HG03558 (cell line): Measurements from ENCODE around the gene DCT.

ENCODE experiments used
- ATAC-seq: cut with Tn5 transposase; IDR thresholded peaks from one replicate; pipeline ENCODE4 v1.9.1; 2021; ENCODE audit warnings: moderate number of reproducible peaks; ENCODE audit not compliant: unreplicated experiment; ENCODE audit errors: extremely low read depth

DCT gene

GRCh38 chr13:94408314-94409036 is 71.0 kb downstream of the DCT start:
- no peak for ATAC-seq

DNA sequence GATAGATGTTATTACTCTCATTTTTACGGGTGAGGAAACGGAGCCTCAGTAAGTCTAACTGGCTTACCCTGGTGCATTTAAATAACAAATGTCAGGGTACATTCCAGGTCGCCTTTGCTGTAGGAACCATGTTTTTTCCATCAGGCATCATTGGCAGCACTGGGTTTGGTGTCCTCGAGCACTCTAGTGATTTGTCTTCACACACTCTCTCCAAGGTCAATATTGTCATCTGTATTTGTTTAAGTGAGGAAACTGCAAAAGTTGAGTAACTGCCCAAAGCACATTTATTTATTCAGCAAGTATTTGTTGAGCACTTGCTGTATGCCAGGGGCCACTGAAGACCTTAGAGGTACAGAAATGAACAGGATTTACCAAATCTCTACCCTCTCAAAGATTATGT is 78.6 kb downstream of the DCT start:
- ATAC-seq: no peak

DNA sequence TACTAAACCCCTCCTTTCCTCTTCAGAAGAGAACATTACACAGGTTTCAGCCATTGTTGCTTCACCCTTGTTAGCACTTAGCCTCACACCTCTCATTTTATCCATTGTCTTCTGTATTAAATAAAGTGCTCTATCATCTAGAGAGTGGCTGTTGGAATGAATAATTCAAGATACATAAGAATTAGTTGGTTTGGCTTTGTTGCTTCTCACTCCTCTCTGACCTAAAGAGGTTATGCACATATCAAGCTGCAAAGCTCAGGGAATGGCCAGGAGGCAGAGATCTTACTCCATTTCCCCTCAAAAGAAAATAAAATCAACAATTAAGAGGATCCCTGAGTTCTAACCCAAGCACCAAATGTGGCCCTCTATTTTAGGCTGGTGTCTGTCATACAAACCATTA is 79.7 kb downstream of the DCT start:
- no peak for ATAC-seq

- ATAC-seq: no peak
These were observed 83.6 kb downstream of the DCT start for GRCh38 chr13:94395860-94396259.

- ATAC-seq: no peak
These were observed 84.8 kb downstream of the DCT start for GRCh38 chr13:94394723-94395122.

- ATAC-seq: no peak
These were observed 88.6 kb downstream of the DCT start for GRCh38 chr13:94390881-94391280.

DNA sequence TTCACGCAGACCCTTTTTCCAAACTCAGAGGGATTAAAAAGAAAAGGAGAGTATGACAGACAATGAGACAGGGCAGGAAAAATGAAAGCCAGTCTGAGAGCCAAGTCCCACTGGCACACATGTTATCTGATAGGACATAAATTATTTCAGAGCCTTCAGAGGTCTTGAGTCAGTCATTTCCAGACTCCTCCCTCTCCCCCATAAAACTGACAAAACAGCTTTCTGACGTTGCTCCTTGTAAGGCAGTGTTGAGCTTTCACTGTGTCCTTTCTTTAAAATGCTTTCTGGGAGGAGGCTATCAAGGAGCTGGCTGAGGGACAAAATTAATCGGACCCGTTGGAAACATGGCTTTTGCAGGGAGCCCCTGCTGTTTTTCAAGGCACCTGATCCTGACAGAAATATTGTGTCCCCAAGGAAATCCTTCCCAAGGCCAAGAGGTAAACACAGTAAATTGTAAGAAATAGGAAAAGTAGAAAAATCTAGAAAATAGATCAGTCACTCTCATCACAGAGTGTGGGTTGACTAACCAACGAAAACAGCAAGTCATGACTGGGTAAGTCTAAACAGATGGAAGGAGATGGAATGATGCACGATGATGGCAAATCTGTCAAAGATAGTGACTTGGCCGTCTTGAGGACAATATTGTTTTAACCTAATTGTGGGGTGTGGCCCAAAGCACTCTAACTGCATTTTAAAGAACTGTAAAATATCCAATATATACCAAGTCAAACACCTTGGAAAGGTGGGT is 89.7 kb downstream of the DCT start:
- ATAC-seq: no peak

DNA sequence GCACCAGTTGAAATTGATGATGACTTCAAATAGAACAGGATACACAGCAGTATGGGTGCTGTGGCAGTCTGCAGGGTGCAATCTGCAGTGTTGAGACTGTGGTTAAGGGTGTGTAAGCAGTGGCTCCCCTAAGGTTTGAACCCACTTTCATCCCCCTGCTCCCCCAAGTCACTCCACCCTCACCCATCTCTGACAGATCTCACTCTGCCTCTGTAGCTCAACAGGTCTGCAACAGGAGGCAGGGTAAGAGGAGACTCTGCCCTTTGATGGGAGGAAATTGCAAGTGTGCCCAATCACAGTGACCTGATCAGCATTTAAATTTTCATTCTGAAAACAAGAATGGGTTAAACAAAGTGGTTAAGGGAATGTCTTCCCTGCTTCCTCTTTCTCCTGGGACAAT is 92.4 kb downstream of the DCT start:
- no peak for ATAC-seq
